Measurements from ENCODE around the gene GINS3. TPM values are rescaled to one million over a fixed set of nuclear protein-coding genes. Genes with fewer than 3 reads are reported as not detected.

Gene GINS3
- total RNA-seq, 1 donor from 2014 or later = 2.8 TPM

- TF ChIP-seq CTCF (IDR thresholded peaks at IDR 0.05) = no peak
- ATAC-seq = no peak
- DNase-seq = no peak
- Histone ChIP-seq H3K27me3 (no peaks in the 10 kb centered on the region), H3K36me3 (no peaks in the 10 kb centered on the region), H3K4me1 (no peaks in the 10 kb centered on the region), H3K9me3 (no peaks in the 10 kb centered on the region), H3K27ac (no peak overlapping the region), H3K4me3 (no peak overlapping the region)
- intact Hi-C loops (cut with DNase I) = no loop called here
These were observed 39.6 kb upstream of the GINS3 start for GRCh38 chr16:58352690-58353089.

- no peak overlapping the region for H3K4me3 ChIP-seq
- no peak for TF ChIP-seq CTCF (IDR thresholded peaks at IDR 0.05)
- H3K27ac ChIP-seq = no peak overlapping the region
- ATAC-seq (no peak), DNase-seq (no peak)
- intact Hi-C loops (cut with DNase I) = no loop called here
- H3K9me3 ChIP-seq = no peaks in the 10 kb centered on the region
- no peaks in the 10 kb centered on the region for H3K36me3 ChIP-seq
- no peaks in the 10 kb centered on the region for H3K27me3 ChIP-seq
- no peaks in the 10 kb centered on the region for H3K4me1 ChIP-seq
These were observed 32.1 kb upstream of the GINS3 start for GRCh38 chr16:58360041-58360634.

- intact Hi-C loops (cut with DNase I) = no loop called here
- H3K27ac ChIP-seq = no peak overlapping the region
- no peaks in the 10 kb centered on the region for H3K9me3 ChIP-seq
- H3K4me1 ChIP-seq = no peaks in the 10 kb centered on the region
- ATAC-seq (no peak), DNase-seq (no peak)
- no peaks in the 10 kb centered on the region for H3K27me3 ChIP-seq
- TF ChIP-seq CTCF (IDR thresholded peaks at IDR 0.05) = no peak
- H3K4me3 ChIP-seq = no peak overlapping the region
- H3K36me3 ChIP-seq = no peaks in the 10 kb centered on the region
These were observed 30.5 kb upstream of the GINS3 start for GRCh38 chr16:58361726-58362125.

GRCh38 chr16:58363746-58364393 lies 28.4 kb upstream of the GINS3 start:
- no peaks in the 10 kb centered on the region for H3K36me3 ChIP-seq
- H3K27ac ChIP-seq = no peak overlapping the region
- H3K27me3 ChIP-seq = no peaks in the 10 kb centered on the region
- no peak for ATAC-seq
- intact Hi-C loops (cut with DNase I) = no loop called here
- H3K4me1 ChIP-seq = no peaks in the 10 kb centered on the region
- no peaks in the 10 kb centered on the region for H3K9me3 ChIP-seq
- DNase-seq = no peak
- TF ChIP-seq CTCF (IDR thresholded peaks at IDR 0.05) = no peak
- no peak overlapping the region for H3K4me3 ChIP-seq

- H3K9me3 ChIP-seq = no peaks in the 10 kb centered on the region
These were observed 26.6 kb upstream of the GINS3 start for GRCh38 chr16:58365623-58366022.

More at GRCh38 chr16:58365623-58366022, 26.6 kb upstream of the GINS3 start:
- Histone ChIP-seq H3K27ac (no peak overlapping the region), H3K27me3 (no peaks in the 10 kb centered on the region), H3K4me1 (no peaks in the 10 kb centered on the region), H3K4me3 (no peak overlapping the region), H3K36me3 (no peaks in the 10 kb centered on the region)
- no peak for DNase-seq
- no peak for ATAC-seq
- TF ChIP-seq CTCF (IDR thresholded peaks at IDR 0.05) = no peak
- intact Hi-C loops (cut with DNase I) = no loop called here
